GM12878 (cell line): ENCODE results near the gene AGMAT. TPM values are rescaled to one million over a fixed set of nuclear protein-coding genes. Genes with fewer than 3 reads are reported as not detected.

Experiments
- ATAC-seq: fragments of 200-7000 bp; cut with Tn5 transposase; 3 replicates; pipeline ENCODE4 v1.9.1; 2020; ENCODE audit warnings: mild to moderate bottlenecking, moderate library complexity
- BruUV-seq: library from RNA; stranded (reverse); fragments of 400-500 nt; replicated peaks from 2 replicates; lab custom pipeline; 2021; lab: Mats Ljungman, UMichigan
- CTCF ChIA-PET: fragments of 300-600 bp; sonication (Branson Sonifier 250); formaldehyde crosslinking; extraction: SDS; loops from one replicate; lab custom pipeline; 2021; ENCODE audit warnings: inconsistent platforms; lab: Yijun Ruan, JAX
- POLR2A ChIA-PET: fragments of 350-600 bp; formaldehyde crosslinking; extraction: SDS; loops from one replicate; lab custom pipeline; 2021; ENCODE audit warnings: inconsistent platforms; lab: Charles Lee
- RAD21 ChIA-PET: fragments of 300-600 bp; sonication (Branson Sonifier 250); formaldehyde crosslinking; loops from one replicate; lab custom pipeline; 2023; ENCODE audit warnings: antibody characterized with exemption; ENCODE audit not compliant: unreplicated experiment; lab: Charles Lee
- SMC1A ChIA-PET: fragments of 300-600 bp; sonication (Branson Sonifier 250); formaldehyde crosslinking; loops from one replicate; lab custom pipeline; 2023; ENCODE audit not compliant: unreplicated experiment, uncharacterized antibody; lab: Charles Lee
- DNase-seq: peaks from one replicate; pipeline ENCODE4 v3.0.0-alpha.2; 2011; ENCODE audit warnings: low read depth, low spot score
- FAIRE-seq: peaks from 3 replicates; lab custom pipeline; 2011; peaks lifted over from hg19 to GRCh38; lab: Jason Lieb, UNC
- H2AFZ ChIP-seq: 2 replicates; pipeline ENCODE4 v1.6.0; 2011; ENCODE audit warnings: low read depth, low read length, control low read depth; ENCODE audit not compliant: control insufficient read depth
- H3K27ac ChIP-seq: 2 replicates; pipeline ENCODE4 v1.5.1; 2011; ENCODE audit warnings: control low read depth; ENCODE audit not compliant: control insufficient read depth, insufficient read depth
- H3K27me3 ChIP-seq, 2 experiments: replicated peaks in 1 of 2; 2 replicates each; pipeline versions ENCODE4 v1.6.0 to v1.6.1; 2011; ENCODE audit warnings: low read length in 1 of 2; ENCODE audit not compliant: control insufficient read depth in 2 of 2, insufficient read depth in 2 of 2
- H3K36me3 ChIP-seq, 2 experiments: 2 replicates each; pipeline ENCODE4 v1.5.1; 2011; ENCODE audit warnings: low read length in 1 of 2; ENCODE audit not compliant: control insufficient read depth in 2 of 2, insufficient read depth in 2 of 2
- H3K4me1 ChIP-seq: 2 replicates; pipeline ENCODE4 v1.6.1; 2011; ENCODE audit warnings: mild to moderate bottlenecking, low read length, moderate library complexity, mixed read lengths; ENCODE audit not compliant: control insufficient read depth, insufficient read depth
- H3K4me2 ChIP-seq: 2 replicates; pipeline ENCODE4 v1.6.0; 2011; ENCODE audit warnings: control low read depth; ENCODE audit not compliant: control insufficient read depth, insufficient read depth
- H3K4me3 ChIP-seq: fragments of 200-600 bp; sonication (generic); 2 replicates; pipeline ENCODE4 v1.5.1; 2016
- H3K79me2 ChIP-seq: 2 replicates; pipeline ENCODE4 v1.6.0; 2011; ENCODE audit warnings: low read length; ENCODE audit not compliant: control insufficient read depth, insufficient read depth
- H3K9ac ChIP-seq: 2 replicates; pipeline ENCODE4 v1.8.0; 2011; ENCODE audit warnings: low read length, control low read depth, mixed read lengths; ENCODE audit not compliant: control insufficient read depth, insufficient read depth
- H3K9me3 ChIP-seq: replicated peaks from 3 replicates; pipeline ENCODE4 v1.5.1; 2011; ENCODE audit warnings: mild to moderate bottlenecking, low read length; ENCODE audit not compliant: control insufficient read depth, insufficient read depth
- H4K20me1 ChIP-seq: 2 replicates; pipeline ENCODE4 v1.6.0; 2011; ENCODE audit not compliant: control insufficient read depth, insufficient read depth
- CHD1 ChIP-seq: IDR thresholded peaks from 2 replicates; pipeline ENCODE4 v1.6.1; 2012; ENCODE audit warnings: low read depth, low read length, improper control_type of control experiment
- CHD2 ChIP-seq: IDR thresholded peaks from 2 replicates; pipeline ENCODE4 v1.6.1; 2011; ENCODE audit warnings: low read depth, low read length, improper control_type of control experiment, borderline replicate concordance
- E4F1 ChIP-seq: fragments of 450-650 bp; IDR thresholded peaks from 2 replicates; pipeline ENCODE4 v1.6.1; 2018; ENCODE audit warnings: borderline replicate concordance, mild to moderate bottlenecking; ENCODE audit not compliant: partially characterized antibody
- JUND ChIP-seq: IDR thresholded peaks from 2 replicates; pipeline ENCODE4 v1.6.1; 2012; ENCODE audit warnings: low read depth, mild to moderate bottlenecking, low read length, improper control_type of control experiment, moderate library complexity
- MYB ChIP-seq: fragments of 150-350 bp; IDR thresholded peaks from 2 replicates; pipeline ENCODE4 v1.6.1; 2014; ENCODE audit warnings: mild to moderate bottlenecking, low read depth, low read length, borderline replicate concordance
- NRF1 ChIP-seq: conservative IDR thresholded peaks from 2 replicates; pipeline ENCODE4 v1.6.1; 2011; ENCODE audit warnings: mild to moderate bottlenecking, low read depth, low read length, improper control_type of control experiment
- PBX3 ChIP-seq: IDR thresholded peaks from 2 replicates; pipeline ENCODE4 v1.6.1; 2011; ENCODE audit warnings: mild to moderate bottlenecking, low read depth, low read length, moderate library complexity; ENCODE audit not compliant: insufficient replicate concordance
- POLR2AphosphoS5 ChIP-seq: IDR thresholded peaks from 2 replicates; pipeline ENCODE4 v1.6.1; 2011; ENCODE audit warnings: mild to moderate bottlenecking, low read length, inconsistent platforms
- POU2F2 ChIP-seq: IDR thresholded peaks from 3 replicates; pipeline ENCODE4 v1.6.1; 2011; ENCODE audit warnings: low read depth, mild to moderate bottlenecking, low read length, borderline replicate concordance
- PRDM15 ChIP-seq: fragments of 450-650 bp; formaldehyde crosslinking; IDR thresholded peaks from 2 replicates; pipeline ENCODE4 v1.4.0; 2020; ENCODE audit warnings: mild to moderate bottlenecking, moderate library complexity
- RELA ChIP-seq: fragments of 450-650 bp; IDR thresholded peaks from 2 replicates; pipeline ENCODE4 v1.8.0; 2014; ENCODE audit warnings: borderline replicate concordance; ENCODE audit not compliant: partially characterized antibody
- SPI1 ChIP-seq: IDR thresholded peaks from 2 replicates; pipeline ENCODE4 v1.6.1; 2011; ENCODE audit warnings: low read depth, mild to moderate bottlenecking, low read length, moderate library complexity, borderline replicate concordance; ENCODE audit not compliant: insufficient read depth
- SRF ChIP-seq, 2 experiments: IDR thresholded peaks; 2 replicates each; pipeline ENCODE4 v1.6.1; 2011; ENCODE audit warnings: low read depth in 2 of 2, low read length in 2 of 2, mild to moderate bottlenecking in 1 of 2, moderate library complexity in 1 of 2
- ZSCAN29 ChIP-seq: fragments of 450-650 bp; IDR thresholded peaks from 2 replicates; pipeline ENCODE4 v1.6.1; 2017; ENCODE audit warnings: mild to moderate bottlenecking, moderate library complexity
- ZZZ3 ChIP-seq: IDR thresholded peaks from 2 replicates; pipeline ENCODE4 v1.6.1; 2011; ENCODE audit warnings: low read depth; ENCODE audit not compliant: control insufficient read depth, insufficient read length
- WGBS: methylation state at CpG from one replicate; pipeline ENCODE4 v1.1.6; 2016; ENCODE audit warnings: low lambda C conversion rate; ENCODE audit not compliant: insufficient replicate concordance, insufficient coverage; ENCODE audit errors: missing lambda C conversion rate; 5-methylcytosine and 5-hydroxymethylcytosine counted together
- in situ Hi-C: fragments of 300-500 bp; cut with MboI; formaldehyde crosslinking; loops from 9 replicates; pipeline ENCODE4 v1.14.3; 2018; ENCODE audit warnings: mixed read lengths
- intact Hi-C: fragments of 100-400 bp; cut with micrococcal nuclease; formaldehyde crosslinking; loops from one replicate; pipeline ENCODE4 v1.14.2; 2022; ENCODE audit not compliant: unreplicated experiment
- polyA plus RNA-seq, 11 experiments: library from polyadenylated mRNA; depleted of rRNA in 4 of 11; unstranded in 6 of 11; stranded (reverse) in 5 of 11; fragments of >200 nt; fragmentation: Nextera tagmentation in 4 of 11; fragmentation: Illumina TruSeq in 1 of 11; extraction: Ambion mirVana in 4 of 11; extraction: Trizol in 1 of 11; gene quantifications; 1 replicate in 1 of 11; 2 replicates in 10 of 11; pipeline versions ENCODE4 v1.2.1 to v1.2.3, GENCODE V29; 2011 to 2016; ENCODE audit warnings: inconsistent platforms in 2 of 11, missing spikeins in 2 of 11, low read depth in 1 of 11
- total RNA-seq, 4 experiments: library from RNA; depleted of rRNA in 3 of 4; stranded (reverse); fragments of >200 nt in 3 of 4; fragmentation: Illumina TruSeq in 1 of 4; extraction: Trizol in 1 of 4; gene quantifications; 2 replicates each; pipeline versions ENCODE4 v1.2.1 to v1.2.3, GENCODE V29; 2013 to 2021

AGMAT gene
- total and polyA plus RNA-seq, 10 of the 15 experiments (the other 5 are each of a cell fraction or from before 2014, with no cell fraction given) = 0.47 to 7.9 (median 4.7) TPM

GRCh38 chr1:15577691-15578090 is 7.2 kb downstream of the AGMAT start:
- H3K4me2 ChIP-seq = no peak overlapping the region
- H3K27ac ChIP-seq = no peak overlapping the region
- no peak overlapping the region for H3K9ac ChIP-seq
- RAD21 ChIA-PET = no interaction called here
- intact Hi-C loops = no loop called here
- no peak overlapping the region for H3K4me3 ChIP-seq
- no peaks in the 10 kb centered on the region for H4K20me1 ChIP-seq
- in situ Hi-C loops = no loop called here
- BruUV-seq = no TSS peak
- no peaks in the 10 kb centered on the region for H3K27me3 ChIP-seq
- POLR2A ChIA-PET = interaction anchor here (0.6 kb wide), 1 partner anchor 199 kb away, joined by 7 read pairs; no protein-coding TSS in a partner anchor
- CTCF ChIA-PET = no interaction called here
- SMC1A ChIA-PET = no interaction called here
- no peaks in the 10 kb centered on the region; a peak in 1 of 4 replicates for H3K36me3 ChIP-seq
- no peak for FAIRE-seq
- no peak overlapping the region for H2AFZ ChIP-seq
- peaks cover 19% of the 10 kb centered on the region for H3K4me1 ChIP-seq
- H3K9me3 ChIP-seq = no peaks in the 10 kb centered on the region
- WGBS = 67% methylated on average over 4 of the region's 4 CpGs
- no peak for DNase-seq
- H3K79me2 ChIP-seq = no peaks in the 10 kb centered on the region
- no peak for ATAC-seq
- no peak for TF ChIP-seq MYB
- TF ChIP-seq POU2F2 = no peak
- no peak for TF ChIP-seq ZZZ3
- no peak for TF ChIP-seq E4F1
- no peak for TF ChIP-seq NRF1
- TF ChIP-seq JUND = no peak
- no peak for TF ChIP-seq SRF (IDR thresholded peaks at IDR 0.05; ENCODE audit: low read depth in 2 of 2, low read length in 2 of 2)
- no peak for TF ChIP-seq POLR2AphosphoS5
- no peak for TF ChIP-seq SPI1
- TF ChIP-seq CHD2 = no peak
- no peak for TF ChIP-seq PRDM15 (CRISPR knock-in tag)
- TF ChIP-seq CHD1 = no peak
- no peak for TF ChIP-seq RELA
- TF ChIP-seq ZSCAN29 = no peak
- no peak for TF ChIP-seq PBX3
